ENCODE measurements around the gene ULK4. TPM values are rescaled to one million over a fixed set of nuclear protein-coding genes. Genes with fewer than 3 reads are reported as not detected.

The ULK4 gene
- total RNA-seq, 2 donors from 2014 or later = 11.1 to 17.9 TPM

- Mint-ChIP-seq H3K9me3 (no peaks in the 10 kb centered on the region), H3K27ac (no peak overlapping the region), H3K36me3 (ENCODE audit: low read depth) (peaks cover 20% of the 10 kb centered on the region), H3K27me3 (ENCODE audit: insufficient read depth) (no peaks in the 10 kb centered on the region), H3K4me1 (peaks cover 4% of the 10 kb centered on the region), H3K4me3 (no peak overlapping the region)
- H3K27me3 ChIP-seq (ENCODE audit: control insufficient read depth, insufficient read depth, low read length, poor library complexity, severe bottlenecking) = no peaks in the 10 kb centered on the region
- no peak overlapping the region for H3K27ac ChIP-seq (ENCODE audit: low read depth, low read length)
- no peak overlapping the region for H3K4me3 ChIP-seq (ENCODE audit: low read length)
- H3K36me3 ChIP-seq (ENCODE audit: control insufficient read depth, insufficient read depth, low read length) = no peaks in the 10 kb centered on the region
- TF ChIP-seq, protein P1, sequence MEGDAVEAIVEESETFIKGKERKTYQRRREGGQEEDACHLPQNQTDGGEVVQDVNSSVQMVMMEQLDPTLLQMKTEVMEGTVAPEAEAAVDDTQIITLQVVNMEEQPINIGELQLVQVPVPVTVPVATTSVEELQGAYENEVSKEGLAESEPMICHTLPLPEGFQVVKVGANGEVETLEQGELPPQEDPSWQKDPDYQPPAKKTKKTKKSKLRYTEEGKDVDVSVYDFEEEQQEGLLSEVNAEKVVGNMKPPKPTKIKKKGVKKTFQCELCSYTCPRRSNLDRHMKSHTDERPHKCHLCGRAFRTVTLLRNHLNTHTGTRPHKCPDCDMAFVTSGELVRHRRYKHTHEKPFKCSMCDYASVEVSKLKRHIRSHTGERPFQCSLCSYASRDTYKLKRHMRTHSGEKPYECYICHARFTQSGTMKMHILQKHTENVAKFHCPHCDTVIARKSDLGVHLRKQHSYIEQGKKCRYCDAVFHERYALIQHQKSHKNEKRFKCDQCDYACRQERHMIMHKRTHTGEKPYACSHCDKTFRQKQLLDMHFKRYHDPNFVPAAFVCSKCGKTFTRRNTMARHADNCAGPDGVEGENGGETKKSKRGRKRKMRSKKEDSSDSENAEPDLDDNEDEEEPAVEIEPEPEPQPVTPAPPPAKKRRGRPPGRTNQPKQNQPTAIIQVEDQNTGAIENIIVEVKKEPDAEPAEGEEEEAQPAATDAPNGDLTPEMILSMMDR (conservative IDR thresholded peaks at IDR 0.05) = no peak
- no peak for DNase-seq
- no peaks in the 10 kb centered on the region for H3K9me3 ChIP-seq (ENCODE audit: control insufficient read depth, low read length)
- WGBS, 2 experiments (ENCODE audit: insufficient coverage in 1 of 2, insufficient read length in 1 of 2) = 100% methylated on average over 1 of the region's 2 CpGs; no CpG with 5 or more reads in 1 of the 2 experiments
- no peaks in the 10 kb centered on the region for H3K4me1 ChIP-seq (ENCODE audit: control insufficient read depth, insufficient read depth, low read length)
- no peak overlapping the region for H3K9ac ChIP-seq (ENCODE audit: extremely low read depth, low read length, poor library complexity, severe bottlenecking)
Observed at GRCh38 chr3:41898631-41899030, 63.3 kb downstream of the ULK4 start.

- no peak overlapping the region for H3K9ac ChIP-seq (ENCODE audit: extremely low read depth, low read length, poor library complexity, severe bottlenecking)
- peaks cover 4% of the 10 kb centered on the region for H3K36me3 ChIP-seq (ENCODE audit: control insufficient read depth, insufficient read depth, low read length)
- Mint-ChIP-seq H3K36me3 (ENCODE audit: low read depth) (peaks cover 23% of the 10 kb centered on the region), H3K27ac (no peak overlapping the region), H3K4me3 (no peak overlapping the region), H3K4me1 (no peaks in the 10 kb centered on the region), H3K9me3 (peaks cover 16% of the 10 kb centered on the region), H3K27me3 (ENCODE audit: insufficient read depth) (no peaks in the 10 kb centered on the region)
- H3K9me3 ChIP-seq (ENCODE audit: control insufficient read depth, low read length) = peaks cover 14% of the 10 kb centered on the region
- TF ChIP-seq, protein P1 (conservative IDR thresholded peaks at IDR 0.05) = peak; percentile 65
- no peaks in the 10 kb centered on the region for H3K4me1 ChIP-seq (ENCODE audit: control insufficient read depth, insufficient read depth, low read length)
- no peak overlapping the region for H3K27ac ChIP-seq (ENCODE audit: low read depth, low read length)
- DNase-seq = no peak
- no peaks in the 10 kb centered on the region for H3K27me3 ChIP-seq (ENCODE audit: control insufficient read depth, insufficient read depth, low read length, poor library complexity, severe bottlenecking)
- 67 to 94% methylated on average over 1 of the region's 1 CpG for WGBS, 2 experiments (ENCODE audit: insufficient coverage in 1 of 2, insufficient read length in 1 of 2)
- no peak overlapping the region for H3K4me3 ChIP-seq (ENCODE audit: low read length)
Observed at GRCh38 chr3:41893977-41894376, 67.9 kb downstream of the ULK4 start.

- TF ChIP-seq, protein P1 (conservative IDR thresholded peaks at IDR 0.05) = no peak
- Histone ChIP-seq H3K4me1 (ENCODE audit: control insufficient read depth, insufficient read depth, low read length) (no peaks in the 10 kb centered on the region), H3K4me3 (ENCODE audit: low read length) (no peak overlapping the region), H3K27ac (ENCODE audit: low read depth, low read length) (no peak overlapping the region), H3K9ac (ENCODE audit: extremely low read depth, low read length, poor library complexity, severe bottlenecking) (no peak overlapping the region), H3K9me3 (ENCODE audit: control insufficient read depth, low read length) (peaks cover 14% of the 10 kb centered on the region), H3K27me3 (ENCODE audit: control insufficient read depth, insufficient read depth, low read length, poor library complexity, severe bottlenecking) (no peaks in the 10 kb centered on the region), H3K36me3 (ENCODE audit: control insufficient read depth, insufficient read depth, low read length) (peaks cover 4% of the 10 kb centered on the region)
- peak; percentile 72 for DNase-seq
- peak overlapping the region; percentile 48 for H3K27ac Mint-ChIP-seq
- H3K9me3 Mint-ChIP-seq = peaks cover 16% of the 10 kb centered on the region
- 57 to 80% methylated on average over 1 to 3 of the region's 3 CpGs for WGBS, 2 experiments (ENCODE audit: insufficient coverage in 1 of 2, insufficient read length in 1 of 2)
- H3K4me3 Mint-ChIP-seq = no peak overlapping the region
- peaks cover 12% of the 10 kb centered on the region for H3K36me3 Mint-ChIP-seq (ENCODE audit: low read depth)
- peaks cover 6% of the 10 kb centered on the region for H3K4me1 Mint-ChIP-seq
- H3K27me3 Mint-ChIP-seq (ENCODE audit: insufficient read depth) = no peaks in the 10 kb centered on the region
Observed at GRCh38 chr3:41888368-41889076, 73.4 kb downstream of the ULK4 start.

Data from endodermal cell (in vitro differentiated cells).